ENCODE results near the gene THSD7B. TPM values are rescaled to one million over a fixed set of nuclear protein-coding genes. Genes with fewer than 3 reads are reported as not detected.

Gene THSD7B
- total and polyA plus RNA-seq, 9 of the 15 experiments (the other 6 are each of a cell fraction or from before 2014, with no cell fraction given) = not detected

GRCh38 chr2:137411585-137411984, 646.2 kb downstream of the THSD7B start:
- no peaks in the 10 kb centered on the region for H3K9me1 ChIP-seq (ENCODE audit: control insufficient read depth, insufficient read depth, low read length)
- H3K27me3 ChIP-seq (ENCODE audit: control insufficient read depth in 2 of 2, insufficient read depth in 2 of 2, low read length in 2 of 2) = no peaks in the 10 kb centered on the region
- ChIA-PET CTCF (ENCODE audit: low intra/inter-chr PET ratio) (no interaction called here), POLR2A (no interaction called here)
- 3% methylated on average over 5 of the region's 5 CpGs for WGBS (ENCODE audit: insufficient coverage, low coverage, missing lambda C conversion rate)
- H3K79me2 ChIP-seq (ENCODE audit: control insufficient read depth, insufficient read depth, low read length) = no peaks in the 10 kb centered on the region
- no peaks in the 10 kb centered on the region for H3K9me3 ChIP-seq (replicated peaks; ENCODE audit: control insufficient read depth, insufficient read depth, low read depth, low read length)
- no peak overlapping the region for H3K4me3 ChIP-seq
- no TSS peak for BruUV-seq (replicated peaks)
- H3K36me3 ChIP-seq (ENCODE audit: control insufficient read depth, insufficient read depth, low read length) = no peaks in the 10 kb centered on the region
- in situ Hi-C loops (cut with MboI) = no loop called here
- H3K4me2 ChIP-seq (ENCODE audit: insufficient read depth, low read length) = no peak overlapping the region
- no peak overlapping the region for H3K27ac ChIP-seq (ENCODE audit: extremely low read depth, low read depth, low read length)
- no peak overlapping the region for H3K9ac ChIP-seq (ENCODE audit: insufficient read depth in 1 of 2, low read depth in 2 of 2, low read length in 2 of 2)
- TF ChIP-seq TARDBP (IDR thresholded peaks at IDR 0.05) = no peak
- no peak for TF ChIP-seq KLF10 (CRISPR knock-in tag; IDR thresholded peaks at IDR 0.05)
- TF ChIP-seq ZNF217 (CRISPR knock-in tag; IDR thresholded peaks at IDR 0.05) = no peak
- no peak for TF ChIP-seq MCM7 (IDR thresholded peaks at IDR 0.05)
- TF ChIP-seq ZFP36 (IDR thresholded peaks at IDR 0.05; ENCODE audit: low read depth, low read length, partially characterized antibody) = no peak
- TF ChIP-seq ILK (tag; IDR thresholded peaks at IDR 0.05; ENCODE audit: borderline replicate concordance, low read depth) = no peak
- TF ChIP-seq ZFP91 (CRISPR knock-in tag; IDR thresholded peaks at IDR 0.05) = no peak
- no peak for TF ChIP-seq FOXJ3 (CRISPR knock-in tag; IDR thresholded peaks at IDR 0.05)
- no peak for TF ChIP-seq ZNF76 (CRISPR knock-in tag; IDR thresholded peaks at IDR 0.05; ENCODE audit: borderline replicate concordance)
- no peak for TF ChIP-seq SNIP1 (IDR thresholded peaks at IDR 0.05; ENCODE audit: low read depth)
- TF ChIP-seq RFX1 (IDR thresholded peaks at IDR 0.05) = no peak
- no peak for TF ChIP-seq ZNF639 (CRISPR knock-in tag; conservative IDR thresholded peaks at IDR 0.05 in 1 of 2, IDR thresholded peaks at IDR 0.05 in 1 of 2)
- no peak for TF ChIP-seq MAFG (tag; conservative IDR thresholded peaks at IDR 0.05)
- TF ChIP-seq ZNF785 (CRISPR knock-in tag; IDR thresholded peaks at IDR 0.05) = no peak
- TF ChIP-seq U2AF2 (optimal IDR thresholded peaks at IDR 0.05; ENCODE audit: low read depth, low read length) = no peak
- ATAC-seq (no peak), FAIRE-seq (no peak), DNase-seq (ENCODE audit: extremely low read depth in 1 of 4, low spot score in 3 of 4) (no peak)
- no peaks in the 10 kb centered on the region for H4K20me1 ChIP-seq (replicated peaks; ENCODE audit: control insufficient read depth, insufficient read depth, low read length)
- no peaks in the 10 kb centered on the region for H3K4me1 ChIP-seq (replicated peaks in 1 of 2; ENCODE audit: control insufficient read depth in 2 of 2, insufficient read depth in 2 of 2, low read length in 2 of 2)
- no peak overlapping the region for H2AFZ ChIP-seq (ENCODE audit: low read depth, low read length)
- intact Hi-C loops (cut with micrococcal nuclease) = no loop called here

Data from K562 (cell line).